Endothelial cell of umbilical vein (primary cell): ENCODE data around the gene SNX25.

ENCODE experiments used
- EZH2 ChIP-seq: IDR thresholded peaks from 2 replicates; pipeline ENCODE4 v1.6.1; 2012; ENCODE audit warnings: borderline replicate concordance, low read depth, mild to moderate bottlenecking, moderate library complexity, low read length, inconsistent platforms; ENCODE audit not compliant: severe bottlenecking
- FOS ChIP-seq: IDR thresholded peaks from 2 replicates; pipeline ENCODE4 v1.6.1; 2011; ENCODE audit warnings: mild to moderate bottlenecking, low read length, moderate library complexity, borderline replicate concordance; ENCODE audit not compliant: insufficient read depth
- GATA2 ChIP-seq: IDR thresholded peaks from 2 replicates; pipeline ENCODE4 v1.7.0; 2011; ENCODE audit warnings: low read depth, mild to moderate bottlenecking, moderate library complexity, mixed read lengths, low read length; ENCODE audit not compliant: insufficient read length, insufficient read depth
- JUN ChIP-seq: IDR thresholded peaks from 2 replicates; pipeline ENCODE4 v1.6.1; 2011; ENCODE audit warnings: borderline replicate concordance, low read depth; ENCODE audit not compliant: insufficient read length, insufficient read depth
- MYC ChIP-seq: IDR thresholded peaks from one replicate; pipeline ENCODE4 v1.6.1; 2011; ENCODE audit warnings: mild to moderate bottlenecking, low read depth, low read length
- POLR2A ChIP-seq: IDR thresholded peaks from 2 replicates; pipeline ENCODE4 v1.6.1; 2012; ENCODE audit warnings: low read depth, mild to moderate bottlenecking, control low read depth, low read length
- POLR2AphosphoS5 ChIP-seq: IDR thresholded peaks from 2 replicates; pipeline ENCODE4 v1.6.1; 2012; ENCODE audit warnings: low read depth, mild to moderate bottlenecking, control low read depth, low read length, moderate library complexity; ENCODE audit not compliant: insufficient read depth
- TF ChIP-seq, protein P1 (sequence below), 2 donors: IDR thresholded peaks; 1 replicate in 1 of 2; 2 replicates in 1 of 2; pipeline ENCODE4 v1.5.1; 2011; ENCODE audit warnings: low read length in 2 of 2, mild to moderate bottlenecking in 2 of 2, moderate library complexity in 2 of 2, control low read depth in 1 of 2, inconsistent platforms in 1 of 2, low read depth in 1 of 2; ENCODE audit not compliant: insufficient read depth in 1 of 2; ENCODE audit errors: extremely low read depth in 1 of 2
- TF ChIP-seq, protein P2 (sequence below): IDR thresholded peaks from 2 replicates; pipeline ENCODE4 v1.6.1; 2011; ENCODE audit not compliant: insufficient read depth, insufficient read length

GRCh38 chr4:185371702-185372101, 162.3 kb downstream of the SNX25 start:
- TF ChIP-seq, protein P1, sequence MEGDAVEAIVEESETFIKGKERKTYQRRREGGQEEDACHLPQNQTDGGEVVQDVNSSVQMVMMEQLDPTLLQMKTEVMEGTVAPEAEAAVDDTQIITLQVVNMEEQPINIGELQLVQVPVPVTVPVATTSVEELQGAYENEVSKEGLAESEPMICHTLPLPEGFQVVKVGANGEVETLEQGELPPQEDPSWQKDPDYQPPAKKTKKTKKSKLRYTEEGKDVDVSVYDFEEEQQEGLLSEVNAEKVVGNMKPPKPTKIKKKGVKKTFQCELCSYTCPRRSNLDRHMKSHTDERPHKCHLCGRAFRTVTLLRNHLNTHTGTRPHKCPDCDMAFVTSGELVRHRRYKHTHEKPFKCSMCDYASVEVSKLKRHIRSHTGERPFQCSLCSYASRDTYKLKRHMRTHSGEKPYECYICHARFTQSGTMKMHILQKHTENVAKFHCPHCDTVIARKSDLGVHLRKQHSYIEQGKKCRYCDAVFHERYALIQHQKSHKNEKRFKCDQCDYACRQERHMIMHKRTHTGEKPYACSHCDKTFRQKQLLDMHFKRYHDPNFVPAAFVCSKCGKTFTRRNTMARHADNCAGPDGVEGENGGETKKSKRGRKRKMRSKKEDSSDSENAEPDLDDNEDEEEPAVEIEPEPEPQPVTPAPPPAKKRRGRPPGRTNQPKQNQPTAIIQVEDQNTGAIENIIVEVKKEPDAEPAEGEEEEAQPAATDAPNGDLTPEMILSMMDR (IDR thresholded peaks at IDR 0.05; ENCODE audit: extremely low read depth in 1 of 2, insufficient read depth in 1 of 2, low read depth in 1 of 2, low read length in 2 of 2) = no peak
- TF ChIP-seq GATA2 (no peak), POLR2A (no peak), POLR2AphosphoS5 (no peak), EZH2 (no peak), JUN (no peak), MYC (no peak), FOS (no peak)
- TF ChIP-seq, protein P2, sequence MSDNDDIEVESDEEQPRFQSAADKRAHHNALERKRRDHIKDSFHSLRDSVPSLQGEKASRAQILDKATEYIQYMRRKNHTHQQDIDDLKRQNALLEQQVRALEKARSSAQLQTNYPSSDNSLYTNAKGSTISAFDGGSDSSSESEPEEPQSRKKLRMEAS = no peak
